GM21390 (cell line): ENCODE data around the gene TRIO.

Experiments
- ATAC-seq: cut with Tn5 transposase; IDR thresholded peaks from one replicate; pipeline ENCODE4 v1.9.1; 2021; ENCODE audit not compliant: unreplicated experiment

TRIO gene

GRCh38 chr5:14281746-14282181 lies 138.6 kb downstream of the TRIO start:
- ATAC-seq, result peak; percentile 46

GRCh38 chr5:14283139-14283538 lies 140.0 kb downstream of the TRIO start:
- no peak for ATAC-seq

- no peak for ATAC-seq
Observed at GRCh38 chr5:14284392-14285148, 141.4 kb downstream of the TRIO start.

GRCh38 chr5:14286007-14286406 lies 142.9 kb downstream of the TRIO start:
- no peak for ATAC-seq

- ATAC-seq, result peak; percentile 92
Observed at GRCh38 chr5:14286574-14287421, 143.7 kb downstream of the TRIO start.

GRCh38 chr5:14292766-14293658 lies 149.9 kb downstream of the TRIO start:
- ATAC-seq, result no peak

- no peak for ATAC-seq
Observed at GRCh38 chr5:14295610-14296009, 152.5 kb downstream of the TRIO start.

GRCh38 chr5:14296533-14297331 lies 153.6 kb downstream of the TRIO start:
- no peak for ATAC-seq

- ATAC-seq, result no peak
Observed at GRCh38 chr5:14297697-14298096, 154.6 kb downstream of the TRIO start.

GRCh38 chr5:14298126-14298847 lies 155.1 kb downstream of the TRIO start:
- ATAC-seq, result no peak

- ATAC-seq, result no peak
Observed at GRCh38 chr5:14299666-14300065, 156.5 kb downstream of the TRIO start.

- ATAC-seq, result no peak
Observed at GRCh38 chr5:14301186-14301585, 158.0 kb downstream of the TRIO start.

GRCh38 chr5:14302330-14302729 lies 159.2 kb downstream of the TRIO start:
- ATAC-seq, result no peak

GRCh38 chr5:14305045-14305444 lies 161.9 kb downstream of the TRIO start:
- no peak for ATAC-seq

- no peak for ATAC-seq
Observed at GRCh38 chr5:14306329-14306815, 163.2 kb downstream of the TRIO start.

GRCh38 chr5:14308384-14309154 lies 165.4 kb downstream of the TRIO start:
- ATAC-seq, result no peak

- no peak for ATAC-seq
Observed at GRCh38 chr5:14309199-14309598, 166.1 kb downstream of the TRIO start.

- no peak for ATAC-seq
Observed at GRCh38 chr5:14309878-14310531, 166.9 kb downstream of the TRIO start.
